ENCODE results near the gene SF3B2. TPM values are rescaled to one million over a fixed set of nuclear protein-coding genes. Genes with fewer than 3 reads are reported as not detected.

SF3B2 gene
- total RNA-seq, 1 donor from 2014 or later: 75.5 TPM

DNA sequence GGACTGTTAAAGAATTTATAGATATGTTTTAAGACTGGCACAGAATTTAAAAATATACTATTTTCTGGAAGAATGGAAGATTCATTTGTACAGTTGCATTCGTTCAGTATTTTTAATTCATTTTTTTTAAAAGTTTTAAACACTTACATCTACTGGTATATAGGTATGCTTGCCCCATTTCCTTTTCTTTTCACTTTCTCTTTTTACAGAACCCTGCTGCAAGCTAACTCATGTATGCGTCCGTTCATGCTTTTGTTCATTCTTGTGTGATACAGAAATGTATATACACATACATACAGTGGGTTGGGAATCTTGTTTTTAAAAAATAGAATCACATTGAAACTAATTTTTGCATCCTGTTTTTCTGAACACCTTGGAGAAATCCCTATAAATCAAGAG, 48.9 kb downstream of the SF3B2 start:
- TF ChIP-seq, protein P1, sequence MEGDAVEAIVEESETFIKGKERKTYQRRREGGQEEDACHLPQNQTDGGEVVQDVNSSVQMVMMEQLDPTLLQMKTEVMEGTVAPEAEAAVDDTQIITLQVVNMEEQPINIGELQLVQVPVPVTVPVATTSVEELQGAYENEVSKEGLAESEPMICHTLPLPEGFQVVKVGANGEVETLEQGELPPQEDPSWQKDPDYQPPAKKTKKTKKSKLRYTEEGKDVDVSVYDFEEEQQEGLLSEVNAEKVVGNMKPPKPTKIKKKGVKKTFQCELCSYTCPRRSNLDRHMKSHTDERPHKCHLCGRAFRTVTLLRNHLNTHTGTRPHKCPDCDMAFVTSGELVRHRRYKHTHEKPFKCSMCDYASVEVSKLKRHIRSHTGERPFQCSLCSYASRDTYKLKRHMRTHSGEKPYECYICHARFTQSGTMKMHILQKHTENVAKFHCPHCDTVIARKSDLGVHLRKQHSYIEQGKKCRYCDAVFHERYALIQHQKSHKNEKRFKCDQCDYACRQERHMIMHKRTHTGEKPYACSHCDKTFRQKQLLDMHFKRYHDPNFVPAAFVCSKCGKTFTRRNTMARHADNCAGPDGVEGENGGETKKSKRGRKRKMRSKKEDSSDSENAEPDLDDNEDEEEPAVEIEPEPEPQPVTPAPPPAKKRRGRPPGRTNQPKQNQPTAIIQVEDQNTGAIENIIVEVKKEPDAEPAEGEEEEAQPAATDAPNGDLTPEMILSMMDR (IDR thresholded peaks at IDR 0.05; ENCODE audit: borderline replicate concordance): no peak
- Histone ChIP-seq H3K9me3 (replicated peaks) (no peaks in the 10 kb centered on the region), H3K27ac (replicated peaks) (peak overlapping the region; percentile 40), H3K27me3 (ENCODE audit: low read depth) (no peaks in the 10 kb centered on the region), H3K4me1 (peaks cover 17% of the 10 kb centered on the region), H3K4me3 (no peak overlapping the region), H3K36me3 (no peaks in the 10 kb centered on the region)
- intact Hi-C loops (cut with micrococcal nuclease): no loop called here
- DNase-seq: no peak

DNA sequence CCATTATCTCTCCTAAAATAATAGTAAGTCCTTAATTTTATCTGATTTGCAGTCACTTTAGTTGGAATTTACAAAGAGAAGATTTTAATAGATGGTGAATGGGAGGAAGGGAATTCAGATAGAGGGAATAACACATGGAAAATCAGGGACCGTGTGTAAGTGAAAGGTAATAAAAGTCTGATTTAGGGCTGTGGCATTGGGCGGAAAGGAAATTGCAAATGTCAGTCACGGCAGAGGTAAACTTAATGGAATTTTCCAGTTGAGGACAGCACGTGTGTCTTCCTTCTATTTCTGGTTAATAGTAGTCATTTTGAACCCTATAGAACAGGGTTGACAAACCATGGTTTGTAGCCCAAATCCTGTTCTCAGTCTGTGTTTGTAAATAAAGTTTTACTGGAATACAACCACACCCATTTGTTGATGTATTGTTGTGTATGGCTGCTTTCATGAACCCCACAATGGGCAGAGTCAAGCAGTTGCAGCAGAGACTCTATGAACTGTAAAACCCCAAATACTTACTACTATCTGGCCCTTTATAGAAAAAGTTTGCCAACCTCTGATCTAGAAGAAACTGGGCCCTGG, 52.0 kb downstream of the SF3B2 start:
- no peak for DNase-seq
- Histone ChIP-seq H3K27me3 (ENCODE audit: low read depth) (no peaks in the 10 kb centered on the region), H3K27ac (replicated peaks) (no peak overlapping the region), H3K9me3 (replicated peaks) (no peaks in the 10 kb centered on the region), H3K4me1 (peaks cover 35% of the 10 kb centered on the region), H3K36me3 (no peaks in the 10 kb centered on the region), H3K4me3 (no peak overlapping the region)
- intact Hi-C loops (cut with micrococcal nuclease): no loop called here
- TF ChIP-seq, protein P1 (IDR thresholded peaks at IDR 0.05; ENCODE audit: borderline replicate concordance): no peak

DNA sequence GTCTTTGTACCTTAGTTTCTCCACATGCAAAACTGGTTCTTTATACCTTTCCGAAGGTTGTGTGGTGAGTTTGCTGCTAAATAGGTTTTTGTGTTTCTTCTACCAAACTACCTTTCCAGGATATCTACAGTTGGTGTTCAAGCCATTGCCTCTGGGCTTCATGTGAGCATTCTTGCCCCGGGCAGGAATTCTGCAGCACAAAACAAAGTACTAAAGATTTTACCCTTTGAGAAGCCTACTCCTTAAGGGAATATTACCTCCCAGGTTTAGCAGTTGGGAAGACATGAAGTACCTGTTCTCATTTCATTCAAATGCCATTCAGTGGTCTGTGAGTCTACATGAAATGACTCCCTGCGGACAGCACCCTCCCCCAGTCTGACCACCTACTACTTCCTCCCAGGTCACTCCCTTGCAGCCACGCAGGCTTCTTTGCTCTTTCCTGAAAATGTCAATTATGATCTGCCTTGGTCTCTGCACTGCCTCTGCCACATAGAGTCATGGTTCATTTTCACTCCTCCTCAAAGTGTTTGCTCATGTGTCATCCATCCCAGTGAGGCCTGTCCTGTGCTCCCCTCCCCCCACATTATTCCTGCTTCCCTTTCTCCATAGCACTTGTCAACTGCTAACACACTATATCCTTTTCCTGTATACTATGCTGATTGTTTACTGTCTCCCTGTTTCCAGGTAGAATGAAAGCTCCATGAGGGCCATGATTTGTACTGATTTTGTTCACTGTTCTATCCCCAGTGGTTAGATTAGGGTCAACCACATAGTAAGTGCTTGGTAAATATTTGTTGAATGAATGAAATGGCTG, 54.8 kb downstream of the SF3B2 start:
- Histone ChIP-seq H3K9me3 (replicated peaks) (no peaks in the 10 kb centered on the region), H3K4me3 (no peak overlapping the region), H3K4me1 (peaks cover 42% of the 10 kb centered on the region), H3K36me3 (no peaks in the 10 kb centered on the region), H3K27me3 (ENCODE audit: low read depth) (no peaks in the 10 kb centered on the region), H3K27ac (replicated peaks) (no peak overlapping the region)
- TF ChIP-seq, protein P1 (IDR thresholded peaks at IDR 0.05; ENCODE audit: borderline replicate concordance): no peak
- no peak for DNase-seq
- intact Hi-C loops (cut with micrococcal nuclease): no loop called here

DNA sequence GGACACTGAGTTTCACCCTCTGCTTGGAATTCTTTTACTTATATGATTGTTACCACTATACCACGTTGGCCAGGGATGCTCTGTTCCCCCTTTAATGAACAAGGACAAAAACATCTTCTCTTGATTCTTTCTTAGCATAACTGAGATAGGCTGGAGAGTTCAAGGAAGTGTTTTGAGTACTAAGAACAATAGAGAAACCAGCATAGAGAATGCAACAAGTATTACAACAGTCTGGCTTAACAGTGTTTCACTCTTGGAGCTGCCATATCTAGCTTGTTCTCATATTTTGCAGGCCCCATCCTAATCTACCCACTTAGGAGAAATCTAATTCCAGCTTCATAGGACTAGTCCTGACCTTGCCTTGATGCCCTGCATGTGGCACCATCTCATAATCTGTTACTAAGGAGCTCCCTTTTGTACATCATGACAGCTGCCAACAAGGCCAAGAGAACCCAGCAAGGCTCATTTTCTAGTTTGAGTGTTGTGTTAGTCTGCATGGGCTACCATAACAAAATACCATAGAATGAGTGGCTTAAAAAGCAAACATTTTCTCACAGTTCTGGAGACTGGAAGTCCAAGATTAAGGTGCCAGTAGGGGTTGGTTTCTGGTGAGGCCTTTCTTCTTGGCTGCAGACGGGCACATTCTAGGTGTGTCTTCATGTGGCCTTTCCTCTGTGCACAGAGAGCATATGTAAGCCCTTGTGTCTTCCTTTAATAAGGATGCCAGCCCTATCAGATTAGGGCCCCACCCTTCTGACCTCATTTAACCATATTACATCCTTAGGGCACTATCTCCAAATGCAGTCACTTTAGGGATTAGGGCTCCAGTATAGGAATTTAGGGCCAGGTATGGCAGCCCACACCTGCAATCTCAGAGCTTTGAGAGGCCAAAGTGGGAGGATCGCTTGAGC, 55.7 kb downstream of the SF3B2 start:
- Histone ChIP-seq H3K27ac (replicated peaks) (no peak overlapping the region), H3K27me3 (ENCODE audit: low read depth) (no peaks in the 10 kb centered on the region), H3K4me3 (no peak overlapping the region), H3K4me1 (peaks cover 51% of the 10 kb centered on the region), H3K36me3 (no peaks in the 10 kb centered on the region), H3K9me3 (replicated peaks) (no peaks in the 10 kb centered on the region)
- TF ChIP-seq, protein P1 (IDR thresholded peaks at IDR 0.05; ENCODE audit: borderline replicate concordance): no peak
- no peak for DNase-seq
- intact Hi-C loops (cut with micrococcal nuclease): no loop called here

DNA sequence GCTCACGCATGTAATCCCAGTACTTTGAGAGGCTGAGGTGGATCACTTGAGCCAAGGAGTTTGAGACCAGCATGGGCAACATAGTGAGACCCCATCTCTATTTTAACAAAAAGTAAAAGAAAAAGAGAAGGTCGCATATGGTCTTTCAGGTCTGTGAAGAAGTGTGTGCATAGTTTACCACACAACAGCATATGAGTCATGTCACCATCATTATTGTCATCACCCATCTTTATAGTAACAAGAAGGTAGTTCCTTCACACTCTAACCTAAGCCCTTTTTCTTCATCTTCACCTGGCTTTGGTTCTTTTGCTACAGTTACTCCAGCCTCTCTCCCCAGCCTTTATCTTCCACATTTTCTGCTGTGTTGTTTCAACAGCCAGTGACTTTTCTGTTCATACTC, 57.1 kb downstream of the SF3B2 start:
- TF ChIP-seq, protein P1 (IDR thresholded peaks at IDR 0.05; ENCODE audit: borderline replicate concordance): no peak
- no peak for DNase-seq
- H3K9me3 ChIP-seq (replicated peaks): no peaks in the 10 kb centered on the region
- H3K4me1 ChIP-seq: peaks cover 61% of the 10 kb centered on the region
- no peak overlapping the region for H3K4me3 ChIP-seq
- no peaks in the 10 kb centered on the region for H3K27me3 ChIP-seq (ENCODE audit: low read depth)
- intact Hi-C loops (cut with micrococcal nuclease): no loop called here
- no peaks in the 10 kb centered on the region for H3K36me3 ChIP-seq
- H3K27ac ChIP-seq (replicated peaks): no peak overlapping the region
